Stimulated activated CD4-positive, alpha-beta T cell treated with anti-CD3 and anti-CD28 coated beads, TNF-alpha, amount 100 ng/mL, for 4 hours (primary cell): ENCODE data around the gene PLCG1.
"Not testable (repeated sequence)": the region's sequence is repeated elsewhere in the genome, so short reads cannot be mapped to it uniquely, and the experiment has no call there.

Experiments
- DNase-seq, 3 experiments: peaks; one replicate each; pipeline ENCODE4 v3.0.0-alpha.2; 2020; ENCODE audit warnings: low read depth in 3 of 3

The PLCG1 gene

GRCh38 chr20:41124451-41125094, 12.8 kb upstream of the PLCG1 start:
- DNase-seq = no peak

- no peak for DNase-seq
Measured at GRCh38 chr20:41125530-41126457, 11.5 kb upstream of the PLCG1 start.

DNA sequence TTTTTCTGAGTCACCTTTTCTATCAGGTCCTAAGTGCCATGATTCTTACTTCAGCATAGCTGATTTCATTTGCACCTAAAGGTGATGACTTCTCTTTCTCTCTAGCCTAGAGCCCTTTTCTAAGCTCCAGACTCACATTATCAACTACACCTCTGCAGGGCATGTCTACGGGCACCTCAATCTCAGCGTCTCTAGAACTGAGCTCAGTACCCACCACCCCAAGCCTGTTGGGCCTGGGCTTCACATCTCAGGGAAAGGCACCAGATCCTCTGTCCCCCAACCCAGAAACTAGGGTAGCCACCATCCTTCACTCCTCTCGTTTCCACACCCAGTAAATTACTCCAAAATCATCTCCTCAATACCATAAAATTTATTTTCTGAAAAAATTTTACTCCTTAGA, 10.6 kb upstream of the PLCG1 start:
- DNase-seq = no peak

- not testable (repeated sequence) for DNase-seq
Measured at GRCh38 chr20:41128317-41128716, 9.0 kb upstream of the PLCG1 start.

DNA sequence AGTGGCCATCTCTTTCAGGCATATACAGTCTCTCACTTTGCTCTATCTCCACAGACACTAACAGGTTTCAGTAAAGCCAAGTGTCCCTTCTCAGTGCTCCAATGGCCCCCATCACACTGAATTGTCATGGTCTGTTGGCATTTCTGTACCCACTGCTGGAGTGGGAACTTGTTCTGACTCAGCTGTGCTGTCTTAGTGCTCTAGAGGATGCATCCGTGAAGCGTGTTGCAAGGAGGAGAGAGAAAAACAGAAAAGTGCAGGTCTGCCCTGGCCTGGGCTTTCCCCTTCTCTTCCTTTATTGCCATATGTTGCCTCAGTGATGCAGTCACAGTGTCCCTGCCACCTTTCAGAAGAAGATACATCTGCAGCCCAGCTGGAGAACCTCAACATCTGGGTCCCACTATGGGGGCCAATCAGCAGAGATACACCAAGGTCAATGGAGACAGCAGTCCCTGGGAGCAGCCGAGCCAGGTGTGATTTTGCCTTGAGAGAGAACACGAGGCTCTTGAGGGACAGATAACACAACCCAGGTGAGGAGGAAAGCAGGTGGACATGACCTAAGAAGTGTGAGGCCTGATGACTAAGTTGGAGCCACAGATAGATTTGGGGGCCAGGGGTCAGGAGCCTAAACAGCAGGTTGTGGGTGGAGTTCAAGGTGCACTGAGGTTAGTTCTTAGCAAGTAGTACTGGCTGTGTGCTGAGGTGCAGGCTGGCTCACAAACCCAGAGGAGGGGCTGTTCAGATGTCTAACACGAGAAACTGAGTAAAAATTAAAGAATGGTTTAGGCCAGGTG, 5.6 kb upstream of the PLCG1 start:
- no peak for DNase-seq

- not testable (repeated sequence) for DNase-seq
Measured at GRCh38 chr20:41132388-41132775, 5.0 kb upstream of the PLCG1 start.

DNA sequence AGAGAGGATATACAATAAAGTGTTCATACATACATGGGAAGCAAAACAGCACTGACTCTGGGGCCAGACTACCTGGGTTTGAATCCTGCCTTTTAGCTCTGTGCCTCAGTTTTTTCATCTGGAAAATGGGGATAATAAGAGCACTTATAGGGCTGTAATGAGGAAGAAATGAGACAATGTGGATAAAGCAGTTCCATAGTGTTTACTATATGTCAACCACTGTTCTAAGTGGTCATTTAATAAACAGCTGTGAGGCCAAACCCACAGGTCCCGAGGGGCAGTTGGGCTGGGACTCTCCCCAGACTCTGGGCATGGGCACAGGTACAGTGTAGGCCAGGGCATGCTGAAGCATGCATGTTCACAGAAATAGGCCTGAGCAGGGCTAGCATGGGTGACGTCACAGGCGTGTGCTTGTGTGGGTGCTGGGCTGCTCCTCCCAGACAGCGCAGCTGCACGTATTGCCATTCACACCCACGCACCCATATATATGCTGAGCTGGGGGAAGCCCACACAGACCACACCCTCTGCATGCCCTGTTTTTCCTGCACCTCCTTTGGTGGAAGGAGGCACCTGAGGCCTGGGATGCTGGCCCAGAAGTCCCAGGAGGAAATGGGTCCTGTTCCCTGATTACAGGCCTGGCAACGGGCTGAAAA, 3.5 kb upstream of the PLCG1 start:
- DNase-seq = peak in 2 of 3 experiments; percentile 47 to 55

- no peak for DNase-seq
Measured at GRCh38 chr20:41134362-41135186, 2.8 kb upstream of the PLCG1 start.

DNA sequence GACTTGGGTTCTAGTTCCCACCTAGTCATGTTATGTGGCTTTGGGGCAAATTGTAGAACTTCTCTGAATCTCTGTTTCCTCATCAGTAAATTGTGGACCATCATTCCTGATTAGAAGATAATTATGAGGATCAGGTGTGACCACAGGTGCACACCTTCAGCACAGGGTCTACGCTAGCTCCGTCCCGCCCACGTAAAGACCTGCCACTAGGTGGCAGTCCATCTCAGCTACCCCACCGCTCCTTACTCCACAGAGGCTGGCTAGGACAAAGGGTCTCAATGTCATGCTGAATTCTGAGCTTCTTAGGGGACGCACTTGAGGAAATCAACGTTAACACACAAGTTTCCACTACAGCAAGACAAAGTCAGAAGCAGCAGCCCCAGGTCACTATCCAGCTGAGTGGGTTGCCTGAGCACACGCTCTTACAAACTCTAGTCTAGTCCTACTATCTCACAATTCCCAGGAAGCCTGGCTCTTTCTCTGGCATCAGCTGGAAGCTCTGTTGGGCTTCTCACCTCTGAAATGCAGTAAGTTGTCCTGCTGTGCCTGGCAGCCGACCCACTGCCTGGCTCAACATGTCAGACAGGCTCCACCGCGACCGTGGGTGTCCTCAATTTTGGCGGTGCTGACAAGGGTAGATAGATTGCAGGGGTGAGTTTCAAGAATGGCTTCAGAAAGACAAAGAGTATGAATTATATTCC, 2.0 kb upstream of the PLCG1 start:
- peak in 2 of 3 experiments; percentile 42 to 46 for DNase-seq

DNA sequence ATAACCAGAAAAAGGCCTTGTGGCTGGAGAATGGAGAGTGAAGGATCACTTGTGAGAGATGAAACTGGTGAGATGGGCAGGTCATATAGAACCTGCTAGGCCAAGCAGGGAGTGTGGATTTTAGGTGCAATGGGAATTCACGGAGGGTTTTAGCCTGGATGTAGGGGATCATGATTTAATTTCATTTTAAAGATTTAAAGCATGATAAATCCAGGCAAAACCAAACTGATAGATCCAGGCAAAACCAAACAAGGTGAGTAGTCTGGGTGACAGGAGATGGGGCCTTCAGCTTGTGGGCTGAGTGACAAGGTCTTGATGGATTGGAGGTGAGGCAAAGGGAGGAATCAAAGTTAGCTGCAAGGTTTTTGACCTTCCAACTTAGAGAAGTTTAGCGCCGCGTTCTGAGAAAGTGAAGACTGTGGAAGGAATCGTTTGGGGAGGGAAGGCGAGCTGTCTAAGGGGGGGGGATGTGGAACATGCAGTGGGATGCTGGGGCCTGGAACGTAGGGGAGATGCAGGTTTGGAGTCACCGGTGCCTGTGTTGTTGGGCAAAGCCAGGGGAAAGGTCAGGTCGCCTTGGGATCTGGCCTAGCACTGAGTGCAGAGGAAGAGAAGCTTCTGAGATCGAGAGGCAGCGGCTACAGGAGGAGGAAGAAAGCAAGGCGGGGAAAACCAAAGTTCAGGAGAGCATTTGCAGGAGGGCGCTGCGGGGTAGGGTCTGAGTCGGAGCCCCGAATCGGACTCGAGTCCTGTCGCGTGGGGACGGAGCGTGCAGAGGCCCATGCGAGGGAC, 1.3 kb upstream of the PLCG1 start:
- DNase-seq = no peak

- peak in 2 of 3 experiments; percentile 27 to 29 for DNase-seq
Measured at GRCh38 chr20:41137614-41138474, 501 bp downstream of the PLCG1 start.

GRCh38 chr20:41138475-41139226, 1.3 kb downstream of the PLCG1 start:
- DNase-seq = no peak

GRCh38 chr20:41139227-41140093, 2.1 kb downstream of the PLCG1 start:
- no peak for DNase-seq

DNA sequence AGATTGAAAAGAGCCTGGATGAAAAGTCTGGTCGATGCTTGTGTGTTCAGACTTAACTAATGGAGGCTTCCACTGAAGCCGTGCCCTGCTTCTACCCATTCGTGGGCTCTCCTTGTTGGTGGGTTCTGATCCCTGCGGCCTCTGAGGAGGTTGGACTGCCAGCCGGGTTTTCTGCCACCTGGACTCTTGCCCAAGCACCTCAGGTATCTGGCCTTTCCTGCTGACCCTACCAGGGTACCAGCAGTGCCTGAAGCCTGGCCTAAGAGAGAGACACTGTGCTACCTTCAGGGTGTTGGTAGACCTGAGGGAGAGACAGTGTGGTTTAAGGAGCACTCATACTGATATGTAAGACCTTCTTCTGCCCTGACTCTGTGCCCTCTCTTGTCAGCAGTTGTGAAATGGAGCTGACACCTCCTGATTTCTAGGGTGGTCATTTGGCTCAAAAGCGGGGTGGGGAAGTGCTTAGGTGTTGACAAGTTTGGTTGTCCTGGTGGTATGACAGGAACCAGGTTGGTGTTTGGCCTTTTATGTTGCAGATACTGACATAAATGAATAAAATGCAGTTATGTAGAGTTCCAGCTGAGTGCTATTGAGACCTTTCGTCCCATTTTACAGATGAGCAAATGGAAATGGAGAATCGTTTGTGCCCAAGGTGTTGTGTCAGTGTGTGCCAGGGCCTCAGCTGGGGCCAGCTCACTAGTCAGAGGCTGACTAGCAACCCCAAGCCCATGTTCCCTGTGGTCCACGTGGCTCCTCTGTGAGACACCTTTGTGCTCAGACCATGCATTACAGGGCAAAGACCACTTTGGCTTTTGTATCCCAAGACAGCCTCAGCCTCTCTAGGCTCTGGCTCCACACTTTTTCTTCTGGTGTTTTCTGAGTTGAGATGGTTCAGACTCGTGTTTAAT, 3.1 kb downstream of the PLCG1 start:
- no peak for DNase-seq

DNA sequence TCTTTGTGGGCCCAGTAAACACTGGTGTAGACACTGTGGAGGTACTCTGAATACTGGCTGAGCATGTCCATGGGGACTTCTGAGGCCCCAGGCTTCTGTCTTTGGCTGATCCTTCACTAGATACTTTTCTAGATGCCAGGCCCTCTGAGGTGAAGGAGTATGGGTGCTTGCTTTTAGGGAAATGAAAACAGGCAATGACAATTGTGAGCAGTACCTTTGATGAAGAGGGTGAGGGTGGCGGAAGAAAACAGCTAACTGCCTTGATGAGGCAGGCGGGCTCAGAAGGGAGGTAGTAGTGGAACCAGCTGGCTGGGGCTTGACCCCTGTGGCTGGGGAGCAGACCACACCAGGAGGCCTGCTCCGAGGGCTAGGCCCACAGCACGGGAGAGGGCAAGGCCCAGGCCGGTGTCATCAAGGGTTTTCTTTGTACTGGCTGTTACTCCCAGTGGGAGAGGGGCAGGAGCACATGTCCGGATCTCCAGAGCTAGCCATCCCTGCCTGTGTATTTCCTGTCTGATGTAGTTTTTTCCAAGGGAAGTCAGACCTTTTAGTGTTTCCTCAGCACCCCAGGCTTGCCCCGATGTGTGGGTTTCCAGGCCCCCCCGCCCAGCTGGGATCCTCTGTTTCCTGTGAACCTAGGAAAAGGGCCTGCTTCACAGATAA, 3.9 kb downstream of the PLCG1 start:
- no peak for DNase-seq
